Thyroid gland (tissue), 4 donors: Measurements from ENCODE around the gene AP4S1. TPM values are rescaled to one million over a fixed set of nuclear protein-coding genes. Genes with fewer than 3 reads are reported as not detected.

ENCODE experiments used
- DNase-seq, 2 donors: peaks; one replicate each; pipeline ENCODE4 v3.0.0-alpha.2; 2019
- H3K27ac ChIP-seq, 3 donors: fragments of 200-600 bp; sonication (generic); 1 replicate in 2 of 3; 2 replicates in 1 of 3; pipeline ENCODE4 v1.5.1; 2016 to 2019; ENCODE audit warnings: mild to moderate bottlenecking in 1 of 3, moderate library complexity in 1 of 3
- H3K27me3 ChIP-seq: fragments of 200-600 bp; sonication (generic); one replicate; pipeline ENCODE4 v1.5.1; 2019
- H3K36me3 ChIP-seq, 2 donors: fragments of 200-600 bp; sonication (generic); one replicate each; pipeline ENCODE4 v1.5.1; 2016 to 2019
- H3K4me1 ChIP-seq, 2 donors: fragments of 200-600 bp; sonication (generic); one replicate each; pipeline ENCODE4 v1.5.1; 2017 to 2019
- H3K4me3 ChIP-seq, 3 donors: fragments of 200-600 bp; sonication (generic); replicated peaks in 1 of 3; 1 replicate in 2 of 3; 2 replicates in 1 of 3; pipeline ENCODE4 v1.5.1; 2016; ENCODE audit warnings: mild to moderate bottlenecking in 1 of 3
- H3K9me3 ChIP-seq: fragments of 200-600 bp; sonication (generic); one replicate; pipeline ENCODE4 v1.5.1; 2017
- CTCF ChIP-seq, 6 experiments: fragments of 200-600 bp in 3 of 6; fragments of 450-650 bp in 3 of 6; sonication (generic) in 3 of 6; IDR thresholded peaks; one replicate each; pipeline ENCODE4 v1.5.1; 2016 to 2019; ENCODE audit warnings: antibody characterized with exemption in 6 of 6, mild to moderate bottlenecking in 2 of 6, inconsistent platforms in 1 of 6, moderate library complexity in 1 of 6
- POLR2A ChIP-seq, 2 donors: fragments of 450-650 bp; IDR thresholded peaks; one replicate each; pipeline ENCODE4 v1.6.1; 2017; ENCODE audit warnings: antibody characterized with exemption in 2 of 2, mild to moderate bottlenecking in 2 of 2, moderate library complexity in 1 of 2
- WGBS, 2 donors: methylation state at CpG; one replicate each; pipeline ENCODE4 v1.1.5; 2017; 5-methylcytosine and 5-hydroxymethylcytosine counted together
- intact Hi-C: fragments of 100-400 bp; cut with DNase I; formaldehyde crosslinking; loops from one replicate; pipeline ENCODE4 v1.15.1; 2023
- total RNA-seq, 4 donors: library from RNA; depleted of rRNA; stranded (reverse); fragments of >200 nt; gene quantifications; one replicate each; pipeline ENCODE4 v1.2.3, GENCODE V29; 2016

Gene AP4S1
- total RNA-seq, 4 donors from 2014 or later: 19.5 to 33.9 (median 24.3) TPM

- H3K27ac ChIP-seq: no peak overlapping the region
- H3K36me3 ChIP-seq: no peaks in the 10 kb centered on the region
- H3K9me3 ChIP-seq: no peaks in the 10 kb centered on the region
- no peak for TF ChIP-seq CTCF (IDR thresholded peaks at IDR 0.05)
- no peak for TF ChIP-seq POLR2A (IDR thresholded peaks at IDR 0.05)
- 94 to 98% methylated on average over 3 of the region's 3 CpGs for WGBS, 2 donors
- no peaks in the 10 kb centered on the region for H3K27me3 ChIP-seq
- intact Hi-C loops: no loop called here
- no peak for DNase-seq
- peaks cover 1 to 11% of the 10 kb centered on the region in 2 donors for H3K4me1 ChIP-seq
- no peak overlapping the region for H3K4me3 ChIP-seq
These were observed 3.8 kb downstream of the AP4S1 start for GRCh38 chr14:31029016-31029970.

GRCh38 chr14:31030469-31030868 lies 5.0 kb downstream of the AP4S1 start:
- WGBS, 2 donors: 95 to 96% methylated on average over 5 of the region's 5 CpGs
- no peaks in the 10 kb centered on the region for H3K36me3 ChIP-seq
- H3K27ac ChIP-seq: no peak overlapping the region
- no peaks in the 10 kb centered on the region for H3K9me3 ChIP-seq
- intact Hi-C loops: no loop called here
- TF ChIP-seq POLR2A (IDR thresholded peaks at IDR 0.05) (no peak), CTCF (IDR thresholded peaks at IDR 0.05) (no peak)
- DNase-seq: no peak
- no peak overlapping the region for H3K4me3 ChIP-seq
- no peaks in the 10 kb centered on the region for H3K27me3 ChIP-seq
- H3K4me1 ChIP-seq: peaks cover 0 to 3% of the 10 kb centered on the region in 2 donors

GRCh38 chr14:31036552-31036951 lies 11.1 kb downstream of the AP4S1 start:
- 93 to 94% methylated on average over 4 of the region's 4 CpGs for WGBS, 2 donors
- no peak for TF ChIP-seq CTCF (IDR thresholded peaks at IDR 0.05)
- TF ChIP-seq POLR2A (IDR thresholded peaks at IDR 0.05): no peak

GRCh38 chr14:31037709-31038221 lies 12.3 kb downstream of the AP4S1 start:
- WGBS, 2 donors: 91 to 95% methylated on average over 1 of the region's 1 CpG
- Histone ChIP-seq H3K9me3 (no peaks in the 10 kb centered on the region), H3K4me1 (no peaks in the 10 kb centered on the region), H3K27me3 (no peaks in the 10 kb centered on the region), H3K27ac (no peak overlapping the region), H3K36me3 (no peaks in the 10 kb centered on the region), H3K4me3 (no peak overlapping the region)
- no peak for DNase-seq
- intact Hi-C loops: no loop called here
- TF ChIP-seq POLR2A (IDR thresholded peaks at IDR 0.05) (no peak), CTCF (IDR thresholded peaks at IDR 0.05) (no peak)

More at GRCh38 chr14:31036552-31036951, 11.1 kb downstream of the AP4S1 start:
- no peaks in the 10 kb centered on the region for H3K27me3 ChIP-seq
- H3K4me1 ChIP-seq: no peaks in the 10 kb centered on the region
- no peak overlapping the region for H3K27ac ChIP-seq
- no peak for DNase-seq
- no peaks in the 10 kb centered on the region for H3K9me3 ChIP-seq
- intact Hi-C loops: no loop called here
- H3K36me3 ChIP-seq: no peaks in the 10 kb centered on the region
- no peak overlapping the region for H3K4me3 ChIP-seq
